RWPE1 (cell line): ENCODE measurements around the gene TFIP11.

Source experiments
- CTCF ChIA-PET: fragments of 350-600 bp; sonication (Branson Sonifier 250); formaldehyde crosslinking; extraction: SDS; loops from one replicate; lab custom pipeline; 2021; lab: Yijun Ruan, JAX
- POLR2A ChIA-PET: fragments of 400-600 bp; formaldehyde crosslinking; extraction: SDS; loops from one replicate; lab custom pipeline; 2020; ENCODE audit warnings: antibody characterized with exemption; ENCODE audit not compliant: low non-redundant PET; lab: Yijun Ruan, JAX
- DNase-seq: peaks from one replicate; pipeline ENCODE4 v3.0.0; 2012; ENCODE audit warnings: low spot score
- H3K27ac ChIP-seq: fragments of 450-650 bp; 2 replicates; pipeline ENCODE4 v1.5.1; 2017
- CTCF ChIP-seq: fragments of 450-650 bp; conservative IDR thresholded peaks from 2 replicates; pipeline ENCODE4 v1.5.1; 2017; ENCODE audit warnings: low read depth, mild to moderate bottlenecking

The TFIP11 gene

GRCh38 chr22:26487996-26488395 is 24.3 kb downstream of the TFIP11 start:
- ChIA-PET CTCF (no interaction called here), POLR2A (no interaction called here)
- H3K27ac ChIP-seq: no peak overlapping the region
- no peak for DNase-seq
- no peak for TF ChIP-seq CTCF

GRCh38 chr22:26486394-26486793 is 25.9 kb downstream of the TFIP11 start:
- no peak for TF ChIP-seq CTCF
- H3K27ac ChIP-seq: no peak overlapping the region
- ChIA-PET POLR2A (no interaction called here), CTCF (no interaction called here)
- DNase-seq: no peak

GRCh38 chr22:26485806-26486390 is 26.4 kb downstream of the TFIP11 start:
- DNase-seq: no peak
- CTCF ChIA-PET: no interaction called here
- H3K27ac ChIP-seq: no peak overlapping the region

GRCh38 chr22:26485013-26485412 is 27.3 kb downstream of the TFIP11 start:
- no peak for TF ChIP-seq CTCF
- CTCF ChIA-PET: no interaction called here
- H3K27ac ChIP-seq: no peak overlapping the region
- POLR2A ChIA-PET: no interaction called here
- DNase-seq: no peak

More at GRCh38 chr22:26485806-26486390, 26.4 kb downstream of the TFIP11 start:
- POLR2A ChIA-PET: no interaction called here
- TF ChIP-seq CTCF: no peak

- TF ChIP-seq CTCF: no peak
- POLR2A ChIA-PET: no interaction called here
- DNase-seq: no peak
- CTCF ChIA-PET: no interaction called here
- peak overlapping the region; percentile 84 for H3K27ac ChIP-seq
Measured at GRCh38 chr22:26484360-26484706, 27.9 kb downstream of the TFIP11 start.

- ChIA-PET POLR2A (interaction anchor here (1.1 kb wide), 1 partner anchor 12 kb away, joined by 3 read pairs; no protein-coding TSS in a partner anchor), CTCF (no interaction called here)
Measured at GRCh38 chr22:26483439-26484359, 28.6 kb downstream of the TFIP11 start, which contains the start of the genes HPS4 and SRRD. HPS4 (minus strand) TSS chr22:26483783; CDS start chr22:26481762, 2,021 bp downstream. SRRD (plus strand) TSS chr22:26483877; CDS start chr22:26483891, 14 bp downstream.

More at GRCh38 chr22:26483439-26484359, 28.6 kb downstream of the TFIP11 start, which contains the start of the genes HPS4 and SRRD:
- H3K27ac ChIP-seq: peak within 1 kb of the TSS; percentile 84
- DNase-seq: peak; percentile 80
- TF ChIP-seq CTCF: no peak
